Posterior cingulate gyrus (tissue), 11 donors: ENCODE data around the gene AHCTF1.

Source experiments
- DNase-seq, 10 donors: peaks; one replicate each; pipeline versions ENCODE4 v3.0.0 to v3.0.0-alpha.2; 2020 to 2021; ENCODE audit warnings: mixed read lengths in 3 of 10
- intact Hi-C: fragments of 100-400 bp; cut with DNase I; formaldehyde crosslinking; loops from one replicate; pipeline ENCODE4 v1.15.1; 2023

Gene AHCTF1

DNA sequence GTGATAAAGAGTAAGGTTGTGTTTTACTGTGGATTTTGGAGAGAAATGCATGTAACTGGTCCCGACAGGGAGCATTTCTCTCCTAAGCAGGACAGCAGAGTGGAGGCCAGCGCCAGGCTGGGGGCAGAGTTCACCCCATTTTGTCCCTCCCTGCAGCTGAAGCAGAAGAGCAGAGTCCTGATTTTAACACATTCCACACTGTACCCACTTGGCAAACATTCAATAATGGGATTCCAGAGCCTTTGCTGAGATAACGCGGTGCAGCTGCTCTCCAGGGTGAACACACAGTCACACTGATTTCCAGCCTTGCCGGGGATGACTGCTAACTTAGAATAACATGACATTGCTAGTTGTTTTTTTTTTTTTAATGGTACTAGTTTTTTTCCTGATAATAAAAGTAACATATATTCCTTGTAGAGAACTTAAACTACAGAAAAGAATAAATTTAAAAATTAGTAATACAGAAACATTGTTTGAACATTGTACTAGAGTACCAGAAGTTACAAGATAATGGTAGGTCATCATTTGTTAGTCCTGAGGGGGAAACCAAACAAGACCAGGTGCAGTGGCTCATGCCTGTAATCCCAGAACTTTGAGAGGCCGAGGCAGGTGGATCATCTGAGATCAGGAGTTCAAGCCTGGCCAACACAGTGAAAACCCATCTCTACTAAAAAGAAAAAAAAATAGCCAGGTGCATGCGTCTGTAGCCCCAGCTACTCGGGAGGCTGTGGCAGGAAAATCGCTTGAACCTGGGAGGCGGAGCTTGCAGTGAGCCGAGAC lies 130.3 kb downstream of the AHCTF1 start:
- DNase-seq = peak in 1 of 10 donors; percentile 69
- intact Hi-C loops = no loop called here

DNA sequence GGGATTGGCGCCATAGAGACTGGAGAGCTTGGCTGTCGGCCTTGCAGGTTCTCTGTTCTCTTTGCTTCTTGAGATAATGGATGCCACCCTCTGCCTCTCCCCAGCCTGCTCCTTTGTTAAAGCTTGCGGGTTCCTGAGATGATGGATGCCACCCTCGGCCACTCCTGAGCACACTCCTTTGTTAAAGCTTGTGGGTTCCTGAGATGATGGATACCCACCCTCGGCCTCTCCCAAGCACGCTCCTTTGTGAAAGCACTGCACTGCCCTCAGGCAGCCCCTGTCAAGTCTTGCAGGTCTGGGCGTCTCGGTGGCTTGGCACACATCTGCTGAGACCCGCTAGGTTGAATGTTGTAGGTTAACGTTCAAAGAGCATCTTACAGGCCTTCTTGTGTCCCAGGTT lies 131.0 kb downstream of the AHCTF1 start:
- intact Hi-C loops = no loop called here
- peak in 1 of 10 donors; percentile 75 for DNase-seq

DNA sequence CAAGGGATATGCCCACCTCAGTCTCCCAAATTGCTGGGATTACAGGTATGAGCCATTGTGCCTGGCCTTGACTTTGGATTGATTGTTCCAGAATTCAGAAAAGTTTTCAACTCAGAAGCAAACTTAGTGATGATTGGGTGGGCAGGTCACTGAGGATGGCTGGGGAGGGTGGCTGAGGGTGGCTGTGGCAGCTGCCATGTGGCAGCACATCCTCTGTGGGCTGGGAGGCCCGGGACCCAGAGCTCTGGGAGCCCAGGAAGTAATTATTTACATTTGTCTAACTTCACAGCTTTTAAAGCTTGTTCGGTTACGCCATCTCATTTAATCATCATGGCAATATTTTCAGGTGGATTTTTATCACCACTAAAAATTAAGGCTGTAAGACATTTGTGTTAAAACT lies 131.4 kb downstream of the AHCTF1 start:
- intact Hi-C loops = no loop called here
- peak in 2 of 10 donors; percentile 20 to 57 for DNase-seq

DNA sequence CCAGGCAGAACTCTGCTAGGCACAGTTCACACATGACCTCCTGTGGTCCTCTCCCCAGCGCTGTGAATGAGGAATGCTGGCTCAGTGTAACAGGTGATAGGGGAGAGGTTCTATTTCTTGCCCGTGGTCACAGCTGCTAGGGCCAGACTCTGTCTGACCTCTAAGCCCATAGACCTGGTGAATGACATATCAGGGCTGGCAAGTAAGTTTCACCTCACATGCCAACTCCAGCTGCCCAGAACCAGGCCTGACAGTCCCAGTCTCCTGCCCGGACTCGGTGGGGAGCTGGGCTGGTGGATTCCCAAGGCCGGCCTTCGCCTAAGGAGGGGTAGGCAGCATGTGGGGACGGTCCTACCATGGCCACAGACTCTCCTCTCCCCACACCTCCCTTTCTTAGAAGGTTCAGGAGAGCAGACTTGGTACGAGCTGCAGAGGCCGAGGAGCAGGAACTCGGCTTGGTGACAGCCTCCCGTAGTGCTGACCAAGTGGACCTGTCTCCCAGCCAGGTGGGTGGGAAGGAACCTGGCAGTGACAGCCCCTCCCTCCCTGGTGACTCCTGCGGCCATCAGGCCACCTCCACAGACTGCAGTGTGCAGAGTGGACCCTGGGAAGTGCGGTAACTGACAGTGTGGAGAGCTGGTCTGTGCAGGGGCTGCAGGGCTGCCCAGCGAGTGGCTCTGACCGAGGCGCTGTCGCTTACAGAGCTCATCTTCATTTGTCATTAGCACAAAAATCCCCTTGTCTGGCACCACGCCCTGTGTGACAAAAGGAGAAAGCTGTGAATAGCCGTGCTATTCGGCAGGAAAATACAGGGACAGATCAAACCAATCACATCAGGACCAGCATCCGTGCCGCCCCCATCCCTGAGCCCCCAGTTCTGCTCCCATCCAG lies 132.9 kb downstream of the AHCTF1 start:
- intact Hi-C loops = no loop called here
- DNase-seq = peak in 1 of 10 donors; percentile 57

DNA sequence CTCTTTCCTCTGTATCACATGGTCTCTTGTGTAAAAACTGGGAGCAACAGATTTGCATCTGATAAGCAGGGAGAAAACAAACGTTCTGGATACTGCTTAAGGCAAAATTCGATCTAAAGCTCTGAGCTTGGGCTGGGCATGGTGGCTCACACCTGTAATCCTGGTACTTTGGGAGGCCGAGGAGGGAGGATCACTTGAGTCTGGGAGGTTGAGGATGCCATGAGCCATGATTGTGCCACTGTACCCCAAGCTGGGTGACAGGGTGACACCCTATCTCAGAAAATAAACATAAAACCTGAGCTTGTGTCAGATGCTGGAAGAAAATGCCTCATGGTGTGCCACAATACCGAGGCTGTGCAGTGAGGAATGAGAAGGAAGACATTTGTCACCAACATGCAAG lies 133.6 kb downstream of the AHCTF1 start:
- DNase-seq = no peak
- intact Hi-C loops = no loop called here

DNA sequence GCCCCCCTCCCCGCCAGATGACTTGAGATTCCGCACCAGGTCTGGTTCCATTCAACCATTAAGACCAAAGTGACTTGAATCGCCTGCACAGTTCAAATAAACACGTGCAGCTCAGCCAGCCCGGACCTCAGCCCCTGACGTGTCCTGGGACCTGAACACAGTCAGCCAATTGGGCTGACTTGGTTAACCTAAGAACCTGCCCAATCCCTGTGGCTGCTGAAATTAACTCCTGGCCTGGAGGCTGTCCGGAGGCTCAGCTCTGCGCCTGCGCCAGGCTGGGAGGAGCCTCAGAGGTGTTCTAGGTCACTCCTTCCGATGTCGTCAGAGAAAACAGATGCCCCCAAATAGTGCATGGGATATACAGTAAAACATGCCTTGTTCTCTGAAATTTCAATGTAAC lies 134.2 kb downstream of the AHCTF1 start:
- no peak for DNase-seq
- intact Hi-C loops = no loop called here

DNA sequence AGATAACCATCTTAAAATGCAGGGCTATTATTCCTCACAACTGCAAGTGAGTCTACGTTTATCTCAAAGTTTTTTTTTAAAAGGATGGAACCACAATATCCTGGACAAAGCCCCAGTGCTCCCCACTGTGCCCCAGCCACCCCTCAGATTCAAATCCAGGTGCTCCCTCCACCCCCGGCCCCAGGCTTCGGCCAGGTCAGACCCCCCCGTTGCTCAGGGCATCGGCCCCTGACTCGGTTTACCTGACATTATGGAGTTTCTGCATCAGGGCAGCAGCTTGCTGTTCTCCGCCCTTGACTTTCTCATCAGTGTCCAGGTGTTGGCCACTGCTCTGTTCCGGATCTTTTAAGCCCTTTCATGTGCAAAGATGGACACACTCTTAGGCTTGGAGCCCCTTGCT lies 134.6 kb downstream of the AHCTF1 start:
- intact Hi-C loops = no loop called here
- no peak for DNase-seq

DNA sequence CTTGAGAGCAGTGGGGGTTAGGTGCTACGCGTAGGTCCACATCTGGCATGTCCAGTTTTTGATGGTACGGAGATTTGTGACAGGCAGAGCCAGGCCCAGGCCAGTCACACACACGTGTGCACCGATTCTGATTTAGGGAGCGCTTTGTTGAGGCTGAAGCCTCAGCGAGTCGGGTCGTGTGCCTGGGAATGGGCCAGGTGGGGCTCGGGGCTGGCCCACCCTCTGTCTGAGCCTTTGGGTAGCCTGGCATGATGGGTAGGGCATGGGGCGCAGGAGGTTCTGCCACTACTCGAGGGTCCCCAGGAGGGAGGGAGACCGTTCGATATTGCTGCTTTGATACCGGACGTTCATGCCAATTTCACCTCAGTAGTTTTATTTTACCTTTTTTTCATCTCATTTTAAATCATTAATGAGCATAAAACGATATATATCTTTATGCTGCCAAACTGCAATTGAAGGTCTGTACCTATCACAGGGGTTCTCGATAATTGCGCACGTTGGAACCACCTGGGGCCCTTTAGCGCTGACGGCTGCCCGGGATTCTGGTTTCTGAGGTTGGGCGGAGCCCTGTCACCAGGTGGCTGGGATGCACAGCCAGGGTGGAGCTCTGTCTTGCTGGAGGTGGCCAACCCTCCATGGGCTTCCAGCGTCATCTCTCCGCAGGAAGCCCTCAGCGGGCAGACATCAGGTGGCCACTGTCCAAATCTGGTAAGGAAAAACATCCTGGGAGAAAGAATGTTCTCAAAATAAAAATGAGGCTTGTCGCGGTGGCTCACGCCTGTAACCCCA lies 135.6 kb downstream of the AHCTF1 start:
- DNase-seq = no peak
- intact Hi-C loops = no loop called here

DNA sequence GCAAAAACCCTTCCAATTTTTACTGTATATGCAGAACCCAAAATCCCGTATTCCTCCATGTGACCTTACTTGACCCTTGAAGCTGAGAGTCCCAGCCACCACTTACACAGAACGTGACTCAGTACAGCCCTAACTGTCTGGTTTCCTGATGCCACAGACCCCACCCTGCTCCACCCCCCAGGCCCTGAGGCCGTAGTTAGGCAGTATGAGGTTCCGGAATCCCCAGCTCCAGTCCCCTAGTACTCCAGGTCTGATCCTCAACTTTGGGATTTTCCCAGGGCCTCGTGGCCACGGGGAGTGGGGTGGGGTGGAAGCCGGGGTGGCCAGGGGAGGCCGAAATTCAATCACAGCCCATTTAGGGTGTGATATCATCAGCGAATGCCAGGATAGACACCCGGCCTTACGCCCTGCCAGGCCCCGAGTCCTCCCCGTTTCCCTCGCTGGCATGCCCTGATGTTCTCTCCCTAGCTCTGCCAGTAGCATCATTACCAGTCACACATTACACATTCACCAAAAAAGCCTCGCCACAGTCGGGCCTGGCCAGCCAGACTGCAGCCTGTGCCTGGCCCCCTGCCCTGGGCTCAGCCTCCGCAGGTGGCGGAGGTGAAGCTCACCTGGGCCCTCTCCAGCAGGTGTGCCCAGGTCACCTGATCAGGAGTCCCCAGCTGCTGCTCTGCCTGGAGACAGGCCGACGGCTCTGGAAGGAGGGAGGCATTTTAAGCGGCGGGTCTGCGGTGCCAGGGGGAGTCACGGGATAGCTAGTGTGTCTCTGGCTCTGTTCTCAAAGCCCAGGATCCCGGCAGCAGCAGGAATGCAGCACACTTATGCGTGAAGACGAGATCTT lies 136.7 kb downstream of the AHCTF1 start:
- DNase-seq = no peak
- intact Hi-C loops = no loop called here

DNA sequence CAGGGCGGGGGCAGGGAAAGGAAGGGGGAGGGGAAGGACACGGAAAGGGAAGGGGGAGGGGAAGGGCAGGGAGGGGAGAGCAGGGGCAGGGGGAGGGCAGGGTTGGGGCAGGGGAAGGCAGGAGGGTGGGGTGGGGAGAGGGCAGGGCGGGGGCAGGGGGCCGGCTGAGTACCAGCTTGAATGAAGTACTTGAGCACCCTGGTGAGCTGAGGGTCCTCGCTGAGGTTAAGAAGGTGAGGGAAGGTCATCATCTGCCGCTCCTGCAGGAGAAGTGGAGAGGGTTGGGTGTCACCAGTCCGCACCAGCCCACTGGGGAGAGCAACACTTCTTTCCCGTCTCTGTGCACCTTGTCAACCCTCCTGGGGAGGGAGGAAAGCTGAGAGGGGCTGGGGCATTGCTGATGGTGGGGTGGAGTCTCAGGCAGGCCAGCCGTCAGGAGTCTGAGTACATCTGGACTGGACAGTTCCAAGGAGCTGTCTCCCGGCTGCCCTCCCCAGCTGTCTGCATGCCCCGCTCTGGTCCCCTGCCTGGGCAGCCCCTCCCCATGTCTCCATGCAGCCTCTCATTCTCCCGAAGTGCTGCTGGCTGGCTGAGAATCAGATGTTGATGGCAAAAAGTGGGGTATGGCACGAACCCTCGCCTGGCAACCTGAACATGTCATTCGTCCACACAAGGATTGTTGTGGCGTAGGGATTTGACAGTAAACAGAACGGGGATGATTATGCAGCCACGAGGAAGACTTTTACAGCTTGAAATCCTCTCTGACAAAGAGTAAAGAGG lies 137.5 kb downstream of the AHCTF1 start:
- intact Hi-C loops = no loop called here
- no peak for DNase-seq

DNA sequence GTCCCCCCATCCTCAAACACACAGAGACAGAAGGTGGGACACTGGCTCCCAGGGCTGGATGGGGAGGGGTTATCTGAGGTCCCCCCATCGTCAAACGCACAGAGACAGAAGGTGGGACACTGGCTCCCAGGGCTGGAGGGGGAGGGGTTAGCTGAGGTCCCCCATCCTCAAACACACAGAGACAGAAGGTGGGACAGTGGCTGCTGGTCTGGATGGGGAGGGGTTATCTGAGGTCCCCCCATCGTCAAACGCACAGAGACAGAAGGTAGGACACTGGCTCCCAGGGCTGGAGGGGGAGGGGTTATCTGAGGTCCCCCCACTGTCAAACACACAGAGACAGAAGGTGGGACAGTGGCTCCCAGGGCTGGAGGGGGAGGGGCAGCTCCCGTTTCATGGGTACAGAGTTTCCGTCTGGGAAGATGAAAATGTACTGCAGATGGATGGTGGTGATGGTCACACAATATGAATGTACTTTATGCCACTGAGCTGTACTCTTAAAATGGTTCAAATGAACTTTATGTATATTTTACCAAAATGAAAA lies 138.3 kb downstream of the AHCTF1 start:
- intact Hi-C loops = no loop called here
- DNase-seq = peak in 1 of 10 donors; percentile 21

DNA sequence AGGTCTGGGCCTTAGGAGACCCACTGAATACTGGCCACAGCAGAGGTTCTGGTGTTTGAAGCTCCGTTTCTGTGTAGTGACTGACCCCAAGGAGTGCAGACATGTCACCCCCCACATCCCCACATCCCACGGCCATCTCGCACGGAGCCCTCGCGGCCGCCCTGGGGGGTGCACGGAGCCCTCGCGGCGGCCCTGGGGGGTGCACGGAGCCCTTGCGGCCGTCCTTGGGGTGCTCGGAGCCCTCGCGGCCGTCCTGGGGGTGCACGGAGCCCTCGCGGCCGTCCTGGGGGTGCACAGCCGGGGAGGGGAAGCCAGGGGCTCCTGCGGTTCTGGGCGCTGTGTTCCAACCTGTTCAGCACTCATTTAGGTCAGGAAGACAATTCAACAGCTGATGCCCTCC lies 139.1 kb downstream of the AHCTF1 start:
- DNase-seq = no peak
- intact Hi-C loops = no loop called here

DNA sequence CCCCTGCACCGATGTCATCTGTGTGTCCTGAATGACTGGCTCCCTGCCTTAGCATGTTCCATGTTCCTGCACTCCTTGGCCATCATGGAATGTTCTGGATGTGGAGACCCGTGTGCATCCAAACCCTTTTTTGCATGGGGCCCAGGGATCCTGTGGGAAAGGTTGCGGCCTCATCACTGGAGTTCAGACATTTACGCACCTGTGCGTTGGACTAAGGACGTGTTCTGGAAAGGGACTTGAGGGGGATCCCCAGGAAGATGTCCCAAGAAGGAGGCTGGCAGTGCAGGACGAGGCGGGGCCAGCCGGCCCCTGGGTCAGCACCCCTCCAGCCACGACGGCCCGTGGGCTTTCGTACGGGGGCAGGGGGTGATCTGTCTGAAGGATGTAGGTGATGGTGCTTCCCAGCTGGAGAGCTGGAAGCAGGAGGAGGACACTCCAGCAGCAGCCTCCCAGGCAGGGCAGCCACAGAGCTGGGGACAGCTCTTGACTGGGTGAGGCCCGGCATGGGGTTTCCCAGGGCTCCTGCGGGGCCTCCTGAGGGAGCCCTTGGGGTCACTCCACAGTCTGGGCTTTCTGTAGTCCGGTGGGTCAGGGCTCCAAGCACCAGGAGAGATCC lies 140.3 kb downstream of the AHCTF1 start:
- intact Hi-C loops = no loop called here
- DNase-seq = peak in 1 of 10 donors; percentile 73

DNA sequence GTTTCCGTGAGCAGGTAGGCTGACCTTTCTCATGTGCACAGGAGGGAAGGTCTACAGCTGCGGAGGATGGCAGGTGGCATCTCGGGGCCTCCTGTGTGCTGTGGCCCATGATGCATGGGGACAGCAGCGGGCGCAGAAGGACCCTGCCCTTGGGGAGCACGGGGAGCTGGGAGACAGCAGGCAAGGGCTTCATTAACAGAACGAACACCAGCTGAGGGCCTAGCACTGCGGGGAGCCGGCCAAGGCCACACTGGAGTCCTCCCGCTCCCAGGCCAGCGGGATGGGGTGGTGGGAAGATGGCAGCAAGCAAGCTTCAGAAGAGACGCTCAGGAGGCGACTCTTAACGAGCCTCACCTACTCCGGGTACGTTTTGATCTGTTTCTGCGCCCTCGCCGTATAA lies 140.9 kb downstream of the AHCTF1 start:
- intact Hi-C loops = no loop called here
- DNase-seq = no peak

DNA sequence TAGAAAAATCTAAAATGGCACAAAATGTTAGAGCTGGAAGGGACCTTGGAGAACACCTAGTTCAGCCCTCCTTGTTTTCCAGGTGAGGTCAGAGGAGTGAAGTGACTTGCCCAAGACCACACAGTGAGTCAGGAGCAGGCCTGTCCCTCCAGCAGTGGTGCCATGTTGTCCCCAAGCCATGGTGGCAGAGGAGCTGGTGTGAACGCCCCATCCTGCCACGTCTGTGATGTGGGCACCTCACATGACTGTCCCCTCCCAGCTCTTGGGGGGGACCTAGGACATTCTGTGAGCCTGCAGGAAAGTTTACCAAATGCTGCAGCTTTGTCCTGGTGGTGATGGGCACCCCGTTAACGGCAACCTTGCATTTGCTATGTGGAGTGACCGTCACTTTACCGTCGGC lies 141.4 kb downstream of the AHCTF1 start:
- intact Hi-C loops = no loop called here
- no peak for DNase-seq

DNA sequence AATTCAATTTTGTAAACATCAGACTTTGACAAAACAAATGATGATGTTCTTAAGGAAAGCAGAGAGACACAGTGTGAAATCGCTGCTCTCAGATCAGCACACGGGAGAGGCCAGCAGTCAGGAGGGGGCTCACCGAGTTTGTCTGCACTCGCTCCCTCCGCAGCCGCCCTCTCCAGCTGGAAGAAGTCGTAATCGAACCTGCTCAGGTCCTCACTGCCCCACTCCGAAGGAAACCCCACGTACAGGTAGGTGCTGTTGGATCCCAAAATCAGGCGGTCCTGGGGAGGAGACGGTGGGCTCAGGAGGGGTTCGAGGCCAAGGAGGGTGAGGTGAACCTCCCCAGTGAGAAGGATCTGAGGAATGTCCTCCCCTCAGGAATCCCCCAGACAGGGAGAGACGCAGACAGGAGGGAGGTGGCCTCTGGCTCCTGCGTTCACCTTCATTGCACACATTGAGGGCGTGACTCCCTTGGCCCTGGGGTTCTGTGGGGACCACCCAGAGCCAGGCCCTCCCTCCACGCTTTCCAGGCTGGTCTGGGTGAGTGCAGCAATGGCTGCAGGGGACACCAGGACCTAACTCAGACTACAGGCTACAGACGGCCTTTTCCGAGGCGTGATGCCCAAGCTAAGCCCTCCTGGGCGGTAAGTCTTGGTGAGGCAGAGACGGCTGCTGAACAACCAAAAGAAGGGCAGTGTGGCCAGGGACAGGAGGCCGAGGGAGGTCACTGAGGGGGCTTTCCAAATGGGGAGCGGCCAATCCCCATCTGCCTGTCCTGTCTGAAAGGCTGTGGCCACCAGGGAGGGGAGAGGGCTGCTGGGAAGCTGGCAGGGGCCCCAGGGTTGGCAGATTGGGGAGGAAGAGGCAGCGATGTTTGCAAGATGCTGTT lies 142.1 kb downstream of the AHCTF1 start:
- DNase-seq = no peak
- intact Hi-C loops = no loop called here
